Endothelial cell of umbilical vein (primary cell): ENCODE data around the gene LSR. TPM values are rescaled to one million over a fixed set of nuclear protein-coding genes. Genes with fewer than 3 reads are reported as not detected.

Experiments used
- BruUV-seq: library from RNA; stranded (reverse); fragments of 400-500 nt; replicated peaks from 2 replicates; lab custom pipeline; 2021; lab: Mats Ljungman, UMichigan
- CTCF ChIA-PET: fragments of 300-600, 350-600 bp; sonication (Branson Sonifier 250); formaldehyde crosslinking; loops from one replicate; lab custom pipeline; 2021; ENCODE audit warnings: antibody characterized with exemption, inconsistent platforms; lab: Charles Lee
- POLR2A ChIA-PET: fragments of 300-600, 350-600 bp; sonication (Branson Sonifier 250); formaldehyde crosslinking; loops from one replicate; lab custom pipeline; 2021; ENCODE audit warnings: antibody characterized with exemption, inconsistent platforms; lab: Charles Lee
- DNase-seq: peaks from one replicate; pipeline ENCODE4 v3.0.0-alpha.2; 2011; ENCODE audit warnings: low read depth, low spot score
- FAIRE-seq: peaks from 2 replicates; lab custom pipeline; 2011; peaks lifted over from hg19 to GRCh38; lab: Jason Lieb, UNC
- H2AFZ ChIP-seq: 2 replicates; pipeline ENCODE4 v1.6.0; 2012; ENCODE audit warnings: low read depth, low read length, control low read depth, inconsistent platforms
- H3K27ac ChIP-seq: 2 replicates; pipeline ENCODE4 v1.5.1; 2011; ENCODE audit warnings: low read depth, mild to moderate bottlenecking, control low read depth, low read length, moderate library complexity; ENCODE audit not compliant: insufficient read depth
- H3K27me3 ChIP-seq, 2 experiments: 2 replicates each; pipeline versions ENCODE4 v1.6.0 to v1.6.1; 2011; ENCODE audit warnings: low read length in 2 of 2, mixed read lengths in 1 of 2; ENCODE audit not compliant: control insufficient read depth in 2 of 2, insufficient read depth in 2 of 2
- H3K36me3 ChIP-seq, 2 experiments: 2 replicates in 1 of 2; 3 replicates in 1 of 2; pipeline ENCODE4 v1.5.1; 2011; ENCODE audit warnings: low read length in 2 of 2, mild to moderate bottlenecking in 1 of 2, moderate library complexity in 1 of 2; ENCODE audit not compliant: control insufficient read depth in 2 of 2, insufficient read depth in 2 of 2; ENCODE audit errors: extremely low read depth in 1 of 2
- H3K4me1 ChIP-seq: 3 replicates; pipeline ENCODE4 v1.5.1; 2011; ENCODE audit warnings: mild to moderate bottlenecking, low read length; ENCODE audit not compliant: control insufficient read depth, insufficient read depth; ENCODE audit errors: extremely low read depth
- H3K4me2 ChIP-seq: 2 replicates; pipeline ENCODE4 v1.6.1; 2011; ENCODE audit warnings: low read length, control low read depth, mixed read lengths; ENCODE audit not compliant: insufficient read depth
- H3K4me3 ChIP-seq, 3 experiments: fragments of 200-600 bp in 1 of 3; sonication (generic), shearing (Covaris generic) in 1 of 3; replicated peaks in 1 of 3; 2 replicates each; pipeline ENCODE4 v1.5.1; 2011 to 2016; ENCODE audit warnings: control low read depth in 3 of 3, low read length in 3 of 3, mild to moderate bottlenecking in 2 of 3, inconsistent platforms in 1 of 3, low read depth in 1 of 3, moderate library complexity in 1 of 3; ENCODE audit not compliant: insufficient read depth in 1 of 3
- H3K79me2 ChIP-seq: 2 replicates; pipeline ENCODE4 v1.6.0; 2012; ENCODE audit warnings: low read length, inconsistent platforms; ENCODE audit not compliant: control insufficient read depth, insufficient read depth
- H3K9ac ChIP-seq: replicated peaks from 2 replicates; pipeline ENCODE3; 2011; ENCODE audit warnings: low read length, control low read depth; ENCODE audit not compliant: insufficient read depth; ENCODE audit errors: extremely low read depth
- H3K9me1 ChIP-seq: replicated peaks from 3 replicates; pipeline ENCODE4 v1.6.0; 2011; ENCODE audit warnings: mild to moderate bottlenecking, low read length; ENCODE audit not compliant: control insufficient read depth, insufficient read depth; ENCODE audit errors: extremely low read depth
- H3K9me3 ChIP-seq: replicated peaks from 2 replicates; pipeline ENCODE4 v1.5.1; 2012; ENCODE audit warnings: low read length, inconsistent platforms; ENCODE audit not compliant: control insufficient read depth, insufficient read depth
- H4K20me1 ChIP-seq: replicated peaks from 2 replicates; pipeline ENCODE3; 2011; ENCODE audit warnings: mild to moderate bottlenecking, low read length; ENCODE audit not compliant: control insufficient read depth, insufficient read depth; ENCODE audit errors: extremely low read depth
- CTCF ChIP-seq, 2 donors: IDR thresholded peaks; 1 replicate in 1 of 2; 2 replicates in 1 of 2; pipeline ENCODE4 v1.5.1; 2011; ENCODE audit warnings: low read length in 2 of 2, mild to moderate bottlenecking in 2 of 2, moderate library complexity in 2 of 2, control low read depth in 1 of 2, inconsistent platforms in 1 of 2, low read depth in 1 of 2; ENCODE audit not compliant: insufficient read depth in 1 of 2; ENCODE audit errors: extremely low read depth in 1 of 2
- EZH2 ChIP-seq: IDR thresholded peaks from 2 replicates; pipeline ENCODE4 v1.6.1; 2012; ENCODE audit warnings: borderline replicate concordance, low read depth, mild to moderate bottlenecking, moderate library complexity, low read length, inconsistent platforms; ENCODE audit not compliant: severe bottlenecking
- FOS ChIP-seq: IDR thresholded peaks from 2 replicates; pipeline ENCODE4 v1.6.1; 2011; ENCODE audit warnings: mild to moderate bottlenecking, low read length, moderate library complexity, borderline replicate concordance; ENCODE audit not compliant: insufficient read depth
- GATA2 ChIP-seq: IDR thresholded peaks from 2 replicates; pipeline ENCODE4 v1.7.0; 2011; ENCODE audit warnings: low read depth, mild to moderate bottlenecking, moderate library complexity, mixed read lengths, low read length; ENCODE audit not compliant: insufficient read length, insufficient read depth
- JUN ChIP-seq: IDR thresholded peaks from 2 replicates; pipeline ENCODE4 v1.6.1; 2011; ENCODE audit warnings: borderline replicate concordance, low read depth; ENCODE audit not compliant: insufficient read length, insufficient read depth
- MAX ChIP-seq: IDR thresholded peaks from 2 replicates; pipeline ENCODE4 v1.6.1; 2011; ENCODE audit not compliant: insufficient read depth, insufficient read length
- MYC ChIP-seq: IDR thresholded peaks from one replicate; pipeline ENCODE4 v1.6.1; 2011; ENCODE audit warnings: mild to moderate bottlenecking, low read depth, low read length
- POLR2A ChIP-seq: IDR thresholded peaks from 2 replicates; pipeline ENCODE4 v1.6.1; 2012; ENCODE audit warnings: low read depth, mild to moderate bottlenecking, control low read depth, low read length
- POLR2AphosphoS5 ChIP-seq: IDR thresholded peaks from 2 replicates; pipeline ENCODE4 v1.6.1; 2012; ENCODE audit warnings: low read depth, mild to moderate bottlenecking, control low read depth, low read length, moderate library complexity; ENCODE audit not compliant: insufficient read depth
- dilution Hi-C: fragments of 300-500 bp; cut with MboI; formaldehyde crosslinking; loops from one replicate; pipeline ENCODE4 v1.15.0; 2019; ENCODE audit warnings: low sequenced_read_pairs; ENCODE audit not compliant: extremely low pct_ligation_motif_present
- intact Hi-C: fragments of 100-400 bp; cut with micrococcal nuclease; formaldehyde crosslinking; loops from one replicate; pipeline ENCODE4 v1.10.0; 2022
- polyA plus RNA-seq, 4 experiments: library from polyadenylated mRNA; depleted of rRNA in 3 of 4; stranded (reverse) in 3 of 4; unstranded in 1 of 4; fragments of >200 nt; gene quantifications; 2 replicates each; pipeline versions ENCODE4 v1.2.1 to v1.2.3, GENCODE V29; 2011 to 2012; ENCODE audit warnings: missing spikeins in 1 of 4
- total RNA-seq: library from RNA; stranded (reverse); gene quantifications from 2 replicates; pipeline ENCODE4 v1.2.3, GENCODE V29; 2021

LSR gene
- total and polyA plus RNA-seq, 2 donors (not counting 3 experiments of a cell fraction or from before 2014, with no cell fraction given) = 0.76 to 1.0 TPM

GRCh38 chr19:35315883-35316282 lies 67.1 kb downstream of the LSR start:
- Histone ChIP-seq H3K9me3 (no peaks in the 10 kb centered on the region), H4K20me1 (no peaks in the 10 kb centered on the region), H3K36me3 (no peaks in the 10 kb centered on the region), H3K79me2 (no peaks in the 10 kb centered on the region), H3K9me1 (no peaks in the 10 kb centered on the region), H3K27me3 (peaks cover 0 to 1% of the 10 kb centered on the region in 2 experiments), H3K9ac (no peak overlapping the region), H3K4me2 (no peak overlapping the region), H3K27ac (no peak overlapping the region), H3K4me3 (no peak overlapping the region), H3K4me1 (peaks cover 5% of the 10 kb centered on the region), H2AFZ (no peak overlapping the region)
- TF ChIP-seq POLR2AphosphoS5 = no peak
- TF ChIP-seq EZH2 = no peak
- no peak for TF ChIP-seq JUN
- no peak for TF ChIP-seq POLR2A
- TF ChIP-seq CTCF (IDR thresholded peaks at IDR 0.05; ENCODE audit: extremely low read depth in 1 of 2, insufficient read depth in 1 of 2, low read depth in 1 of 2, low read length in 2 of 2) = no peak
- no peak for TF ChIP-seq FOS
- intact Hi-C loops (no loop called here), dilution Hi-C loops (no loop called here)
- ChIA-PET CTCF (interaction anchor here (0.5 to 1.1 kb wide), 2 partner anchors 179 to 194 kb away, joined by 3 to 4 read pairs; no protein-coding TSS in a partner anchor), POLR2A (no interaction called here)
- FAIRE-seq (no peak), DNase-seq (no peak)
- BruUV-seq = no TSS peak

GRCh38 chr19:35316560-35316959 lies 67.8 kb downstream of the LSR start:
- DNase-seq = no peak
- TF ChIP-seq POLR2A (no peak), GATA2 (no peak), FOS (no peak), CTCF (IDR thresholded peaks at IDR 0.05; ENCODE audit: extremely low read depth in 1 of 2, insufficient read depth in 1 of 2, low read depth in 1 of 2, low read length in 2 of 2) (no peak), JUN (no peak), MAX (no peak), POLR2AphosphoS5 (no peak), MYC (no peak), EZH2 (no peak)
- intact Hi-C loops = no loop called here
- POLR2A ChIA-PET = no interaction called here
- Histone ChIP-seq H4K20me1 (no peaks in the 10 kb centered on the region), H3K27me3 (peaks cover 0 to 1% of the 10 kb centered on the region in 2 experiments), H3K9me3 (no peaks in the 10 kb centered on the region), H3K9ac (no peak overlapping the region), H3K4me3 (no peak overlapping the region), H3K9me1 (no peaks in the 10 kb centered on the region), H3K27ac (no peak overlapping the region), H3K4me1 (peaks cover 5% of the 10 kb centered on the region), H2AFZ (no peak overlapping the region), H3K4me2 (no peak overlapping the region), H3K36me3 (no peaks in the 10 kb centered on the region), H3K79me2 (no peaks in the 10 kb centered on the region)
- dilution Hi-C loops = no loop called here
- no peak for FAIRE-seq
- BruUV-seq = no TSS peak
- CTCF ChIA-PET = no interaction called here
